Natural killer cell (primary cell): Measurements from ENCODE around the gene LRRC52. TPM values are rescaled to one million over a fixed set of nuclear protein-coding genes. Genes with fewer than 3 reads are reported as not detected.

Source experiments
- ATAC-seq, 3 donors: fragments of 150-1000 bp in 2 of 3; fragments of 200-7000 bp in 1 of 3; cut with Tn5 transposase; 1 replicate in 1 of 3; 2 replicates in 2 of 3; pipeline ENCODE4 v1.10.0; 2021; ENCODE audit warnings: mild to moderate bottlenecking in 2 of 3, moderate library complexity in 2 of 3
- DNase-seq, 2 donors: peaks; one replicate each; pipeline versions ENCODE4 v3.0.0 to v3.0.0-alpha.2; 2013 to 2021; ENCODE audit warnings: mixed read lengths in 1 of 2
- H3K27ac ChIP-seq: one replicate; pipeline ENCODE4 v1.5.1; 2013; ENCODE audit warnings: mild to moderate bottlenecking, low read length
- H3K27me3 ChIP-seq: one replicate; pipeline ENCODE4 v1.6.1; 2013; ENCODE audit warnings: low read length; ENCODE audit not compliant: control insufficient read depth, insufficient read depth
- H3K36me3 ChIP-seq: one replicate; pipeline ENCODE4 v1.6.1; 2013; ENCODE audit warnings: low read length; ENCODE audit not compliant: control insufficient read depth, insufficient read depth
- H3K4me1 ChIP-seq: one replicate; pipeline ENCODE4 v1.6.1; 2013; ENCODE audit warnings: low read length; ENCODE audit not compliant: control insufficient read depth, insufficient read depth
- H3K4me3 ChIP-seq: one replicate; pipeline ENCODE4 v1.5.1; 2013; ENCODE audit warnings: low read length
- H3K9me3 ChIP-seq: one replicate; pipeline ENCODE4 v1.6.1; 2013; ENCODE audit warnings: low read length; ENCODE audit not compliant: control insufficient read depth, insufficient read depth
- H3K27ac Mint-ChIP-seq, 2 donors: one replicate each; pipeline ENCODE4 v1.8.0; 2022; ENCODE audit warnings: mild to moderate bottlenecking in 2 of 2, mixed read lengths in 2 of 2, moderate library complexity in 1 of 2
- H3K27me3 Mint-ChIP-seq, 2 donors: one replicate each; pipeline ENCODE4 v1.8.0; 2022; ENCODE audit warnings: low read depth in 2 of 2, mixed read lengths in 2 of 2
- H3K36me3 Mint-ChIP-seq: one replicate; pipeline ENCODE4 v1.8.0; 2022; ENCODE audit warnings: mixed read lengths
- H3K4me1 Mint-ChIP-seq, 2 donors: one replicate each; pipeline ENCODE4 v1.8.0; 2022; ENCODE audit warnings: mixed read lengths in 2 of 2
- H3K4me3 Mint-ChIP-seq: one replicate; pipeline ENCODE4 v1.8.0; 2022; ENCODE audit warnings: mild to moderate bottlenecking, moderate library complexity, mixed read lengths
- H3K9me3 Mint-ChIP-seq, 2 donors: one replicate each; pipeline ENCODE4 v1.8.0; 2022; ENCODE audit warnings: mixed read lengths in 2 of 2
- WGBS: methylation state at CpG from one replicate; pipeline ENCODE4 v1.1.7; 2013; ENCODE audit warnings: missing lambda C conversion rate; ENCODE audit not compliant: insufficient coverage; 5-methylcytosine and 5-hydroxymethylcytosine counted together
- intact Hi-C: fragments of 100-400 bp; cut with micrococcal nuclease; formaldehyde crosslinking; loops from one replicate; pipeline ENCODE4 v1.14.2; 2022
- total RNA-seq, 4 donors: library from RNA; stranded (reverse); fragments of 120-200 nt in 1 of 4; gene quantifications; one replicate each; pipeline versions ENCODE4 v1.2.3 to v1.2.4, GENCODE V29; 2013 to 2022
- TF ChIP-seq, protein P1 (sequence below): fragments of 200-600 bp; IDR thresholded peaks from one replicate; pipeline ENCODE4 v1.8.0; 2022; ENCODE audit warnings: antibody characterized with exemption

The LRRC52 gene
- total RNA-seq, 3 donors from 2014 or later (not counting 1 experiment from before 2014, with no cell fraction given): not detected

DNA sequence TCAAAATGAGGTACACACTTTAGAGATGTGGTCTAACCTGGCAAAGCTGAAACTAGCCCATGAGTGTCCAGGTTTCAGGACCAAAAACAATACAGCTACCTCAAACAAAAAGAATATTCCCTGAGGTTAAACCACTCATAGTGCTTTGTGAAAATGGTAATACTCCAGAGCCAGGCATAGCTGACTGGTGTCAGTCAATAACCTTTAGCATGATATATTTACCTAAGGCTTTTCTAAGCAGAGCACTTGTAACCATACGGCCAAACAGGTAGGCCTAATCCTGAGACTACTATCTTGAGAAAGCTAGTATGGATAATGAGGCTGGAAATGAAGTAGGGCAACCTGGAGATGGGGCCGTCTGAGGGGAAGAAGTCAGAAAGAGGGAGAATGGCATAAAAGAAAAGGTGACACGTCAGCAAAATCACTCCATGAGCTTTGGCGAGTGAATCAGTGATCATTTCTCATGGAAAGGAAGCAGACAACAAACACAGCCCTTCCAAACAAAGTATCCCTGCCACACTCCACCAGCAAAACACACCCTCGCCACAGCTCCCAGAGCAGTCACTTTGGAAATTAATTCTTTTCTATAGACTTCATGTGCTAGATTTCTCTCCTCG is 1.7 kb upstream of the LRRC52 start:
- no peaks in the 10 kb centered on the region for H3K9me3 ChIP-seq
- no peak overlapping the region for H3K27ac ChIP-seq
- no peaks in the 10 kb centered on the region for H3K36me3 ChIP-seq
- Mint-ChIP-seq H3K36me3 (no peaks in the 10 kb centered on the region), H3K4me3 (no peak overlapping the region), H3K4me1 (no peaks in the 10 kb centered on the region), H3K9me3 (no peaks in the 10 kb centered on the region), H3K27ac (no peak overlapping the region), H3K27me3 (peaks cover 34 to 72% of the 10 kb centered on the region in 2 donors)
- ATAC-seq (no peak), DNase-seq (no peak)
- H3K27me3 ChIP-seq: no peaks in the 10 kb centered on the region
- TF ChIP-seq, protein P1, sequence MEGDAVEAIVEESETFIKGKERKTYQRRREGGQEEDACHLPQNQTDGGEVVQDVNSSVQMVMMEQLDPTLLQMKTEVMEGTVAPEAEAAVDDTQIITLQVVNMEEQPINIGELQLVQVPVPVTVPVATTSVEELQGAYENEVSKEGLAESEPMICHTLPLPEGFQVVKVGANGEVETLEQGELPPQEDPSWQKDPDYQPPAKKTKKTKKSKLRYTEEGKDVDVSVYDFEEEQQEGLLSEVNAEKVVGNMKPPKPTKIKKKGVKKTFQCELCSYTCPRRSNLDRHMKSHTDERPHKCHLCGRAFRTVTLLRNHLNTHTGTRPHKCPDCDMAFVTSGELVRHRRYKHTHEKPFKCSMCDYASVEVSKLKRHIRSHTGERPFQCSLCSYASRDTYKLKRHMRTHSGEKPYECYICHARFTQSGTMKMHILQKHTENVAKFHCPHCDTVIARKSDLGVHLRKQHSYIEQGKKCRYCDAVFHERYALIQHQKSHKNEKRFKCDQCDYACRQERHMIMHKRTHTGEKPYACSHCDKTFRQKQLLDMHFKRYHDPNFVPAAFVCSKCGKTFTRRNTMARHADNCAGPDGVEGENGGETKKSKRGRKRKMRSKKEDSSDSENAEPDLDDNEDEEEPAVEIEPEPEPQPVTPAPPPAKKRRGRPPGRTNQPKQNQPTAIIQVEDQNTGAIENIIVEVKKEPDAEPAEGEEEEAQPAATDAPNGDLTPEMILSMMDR: no peak
- H3K4me1 ChIP-seq: no peaks in the 10 kb centered on the region
- no peak overlapping the region for H3K4me3 ChIP-seq
- WGBS: 80% methylated on average over 5 of the region's 6 CpGs
- intact Hi-C loops: no loop called here

DNA sequence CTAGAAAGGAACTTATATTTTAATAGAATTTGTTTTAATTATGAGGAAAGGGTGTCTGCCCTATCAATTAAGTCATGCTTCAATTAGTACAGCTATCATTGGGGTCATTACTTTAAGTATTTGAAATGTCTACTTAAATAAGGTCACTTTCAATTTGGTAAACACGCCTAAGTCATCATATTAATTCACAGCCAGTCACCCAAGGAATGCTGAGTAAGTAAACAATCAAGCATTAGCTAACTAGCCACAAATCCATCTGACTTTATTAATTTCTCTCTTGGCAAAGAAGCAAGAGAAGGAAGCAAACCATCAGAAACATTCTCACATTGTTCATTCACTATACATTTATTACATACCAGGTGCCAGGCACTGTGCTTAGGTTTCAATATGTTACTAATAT is 1.2 kb upstream of the LRRC52 start:
- TF ChIP-seq, protein P1: no peak
- WGBS: 0% methylated on average over 1 of the region's 1 CpG
- Histone ChIP-seq H3K36me3 (no peaks in the 10 kb centered on the region), H3K27ac (no peak overlapping the region), H3K9me3 (no peaks in the 10 kb centered on the region), H3K4me1 (no peaks in the 10 kb centered on the region), H3K27me3 (no peaks in the 10 kb centered on the region), H3K4me3 (no peak overlapping the region)
- ATAC-seq: no peak
- Mint-ChIP-seq H3K27ac (no peak overlapping the region), H3K4me3 (no peak overlapping the region), H3K4me1 (no peaks in the 10 kb centered on the region), H3K9me3 (no peaks in the 10 kb centered on the region), H3K27me3 (peaks cover 33 to 72% of the 10 kb centered on the region in 2 donors), H3K36me3 (no peaks in the 10 kb centered on the region)
- intact Hi-C loops: no loop called here
- no peak for DNase-seq

DNA sequence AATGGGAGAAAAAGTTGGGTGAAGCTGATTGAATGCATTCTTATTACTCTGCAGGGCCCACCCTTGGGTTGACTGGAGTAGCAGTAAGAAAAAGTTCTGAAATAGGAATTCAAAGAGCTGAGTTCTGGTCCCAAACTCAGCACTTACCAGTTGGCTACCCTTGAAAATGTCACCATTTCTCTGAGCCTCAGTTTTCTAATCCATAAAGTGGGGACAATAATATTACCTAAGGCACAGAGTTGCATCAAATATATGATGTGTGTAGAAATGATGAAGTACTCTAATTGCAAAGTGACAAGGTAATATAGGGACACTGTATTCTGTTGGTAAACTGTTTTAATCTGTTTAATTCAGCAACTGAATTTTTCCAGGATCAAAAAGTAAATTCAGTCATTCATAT is 1.2 kb downstream of the LRRC52 start:
- H3K4me1 ChIP-seq: no peaks in the 10 kb centered on the region
- ATAC-seq (no peak), DNase-seq (no peak)
- H3K27ac ChIP-seq: no peak overlapping the region
- H3K27me3 Mint-ChIP-seq: peaks cover 32 to 81% of the 10 kb centered on the region in 2 donors
- no peaks in the 10 kb centered on the region for H3K9me3 ChIP-seq
- intact Hi-C loops: no loop called here
- TF ChIP-seq, protein P1: no peak
- no peaks in the 10 kb centered on the region for H3K9me3 Mint-ChIP-seq
- H3K36me3 ChIP-seq: no peaks in the 10 kb centered on the region
- peaks cover 3% of the 10 kb centered on the region for H3K27me3 ChIP-seq
- H3K36me3 Mint-ChIP-seq: no peaks in the 10 kb centered on the region
- H3K4me3 ChIP-seq: no peak overlapping the region
- no peak overlapping the region for H3K4me3 Mint-ChIP-seq
- no peaks in the 10 kb centered on the region for H3K4me1 Mint-ChIP-seq
- no peak overlapping the region for H3K27ac Mint-ChIP-seq

DNA sequence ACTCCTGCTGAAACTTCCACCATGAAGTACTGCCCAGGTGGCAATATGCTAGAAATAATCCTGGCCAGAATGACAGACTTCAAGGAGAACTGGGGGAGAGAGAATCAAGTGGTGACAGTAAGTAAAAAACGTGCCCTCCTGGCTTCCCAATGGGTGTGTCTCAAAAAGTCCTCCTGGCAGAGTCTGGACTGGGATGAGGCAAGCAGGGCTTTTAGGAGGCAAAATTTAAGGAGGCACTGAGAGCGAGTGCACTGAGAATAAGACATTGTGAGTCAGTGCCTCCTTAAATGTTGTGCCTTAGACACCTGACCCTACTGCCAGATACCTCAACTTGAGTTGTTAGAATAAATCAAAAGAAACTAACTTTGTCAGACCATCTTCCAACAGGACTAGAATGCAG is 2.2 kb downstream of the LRRC52 start:
- ATAC-seq (no peak), DNase-seq (no peak)
- no peaks in the 10 kb centered on the region for H3K4me1 Mint-ChIP-seq
- intact Hi-C loops: no loop called here
- 43% methylated on average over 2 of the region's 2 CpGs for WGBS
- no peaks in the 10 kb centered on the region for H3K9me3 ChIP-seq
- no peak overlapping the region for H3K27ac Mint-ChIP-seq
- no peak overlapping the region for H3K27ac ChIP-seq
- H3K4me3 Mint-ChIP-seq: no peak overlapping the region
- no peaks in the 10 kb centered on the region for H3K36me3 Mint-ChIP-seq
- peaks cover 3% of the 10 kb centered on the region for H3K27me3 ChIP-seq
- no peaks in the 10 kb centered on the region for H3K36me3 ChIP-seq
- H3K4me1 ChIP-seq: no peaks in the 10 kb centered on the region
- peaks cover 31 to 73% of the 10 kb centered on the region in 2 donors for H3K27me3 Mint-ChIP-seq
- no peaks in the 10 kb centered on the region for H3K9me3 Mint-ChIP-seq
- no peak overlapping the region for H3K4me3 ChIP-seq
- TF ChIP-seq, protein P1: no peak
